Progenitor cell of endocrine pancreas (in vitro differentiated cells): ENCODE data around the gene NDFIP1. TPM values are rescaled to one million over a fixed set of nuclear protein-coding genes. Genes with fewer than 3 reads are reported as not detected.

Experiments used
- DNase-seq: peaks from one replicate; pipeline ENCODE4 v3.0.0; 2021; ENCODE audit warnings: low spot score; ENCODE audit not compliant: unreplicated experiment
- H3K27ac Mint-ChIP-seq: 2 replicates; pipeline ENCODE4 v1.8.0; 2021; ENCODE audit warnings: mild to moderate bottlenecking, moderate library complexity, mixed read lengths
- H3K27me3 Mint-ChIP-seq: 2 replicates; pipeline ENCODE4 v1.8.0; 2021; ENCODE audit warnings: mixed read lengths
- H3K36me3 Mint-ChIP-seq: 2 replicates; pipeline ENCODE4 v1.8.0; 2022; ENCODE audit warnings: mixed read lengths; ENCODE audit not compliant: insufficient read depth
- H3K4me1 Mint-ChIP-seq: 2 replicates; pipeline ENCODE4 v1.8.0; 2021; ENCODE audit warnings: low read depth, mixed read lengths
- H3K4me3 Mint-ChIP-seq: 2 replicates; pipeline ENCODE4 v1.8.0; 2021; ENCODE audit warnings: low read depth, mild to moderate bottlenecking, moderate library complexity, mixed read lengths
- H3K9me3 Mint-ChIP-seq: 2 replicates; pipeline ENCODE4 v1.8.0; 2021; ENCODE audit warnings: low read depth, mixed read lengths
- CTCF ChIP-seq: fragments of 200-600 bp; sonication (generic); IDR thresholded peaks from one replicate; pipeline ENCODE4 v1.5.0; 2021; ENCODE audit warnings: antibody characterized with exemption, mild to moderate bottlenecking; ENCODE audit not compliant: unreplicated experiment
- total RNA-seq: library from RNA; stranded (reverse); gene quantifications from 2 replicates; pipeline ENCODE4 v1.2.1, GENCODE V29; 2021

Gene NDFIP1
- total RNA-seq, 1 donor from 2014 or later: 247 TPM

DNA sequence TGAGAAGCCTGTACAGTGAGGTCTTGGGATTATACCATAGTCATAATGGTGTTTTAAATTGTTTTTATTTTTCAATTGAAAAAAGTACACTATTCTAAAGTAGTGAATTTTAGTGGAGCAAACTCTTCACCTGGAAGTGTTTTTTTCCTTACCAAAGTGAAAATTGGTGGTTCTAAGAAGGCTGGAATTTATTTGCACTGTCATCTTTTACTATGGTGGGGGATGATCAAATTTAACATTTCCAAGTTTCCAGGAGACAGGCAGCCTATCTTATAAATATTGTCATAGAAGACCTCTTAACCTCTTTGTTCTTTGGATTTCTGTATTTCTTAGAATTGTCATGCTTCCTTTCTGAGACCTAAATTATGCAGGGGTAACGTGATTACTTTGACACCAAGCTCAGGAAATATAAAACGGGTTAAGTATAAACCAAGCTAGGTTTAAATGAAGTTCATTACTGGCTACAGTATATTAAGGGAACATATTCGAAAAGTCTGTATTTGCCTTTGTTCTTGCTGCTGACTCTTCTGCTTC, 20.2 kb downstream of the NDFIP1 start:
- Mint-ChIP-seq H3K4me3 (no peak overlapping the region), H3K27me3 (no peaks in the 10 kb centered on the region), H3K4me1 (peaks cover 24% of the 10 kb centered on the region), H3K36me3 (peaks cover 36% of the 10 kb centered on the region), H3K27ac (peak overlapping the region; percentile 75), H3K9me3 (peaks cover 8% of the 10 kb centered on the region)
- no peak for DNase-seq
- no peak for TF ChIP-seq CTCF

DNA sequence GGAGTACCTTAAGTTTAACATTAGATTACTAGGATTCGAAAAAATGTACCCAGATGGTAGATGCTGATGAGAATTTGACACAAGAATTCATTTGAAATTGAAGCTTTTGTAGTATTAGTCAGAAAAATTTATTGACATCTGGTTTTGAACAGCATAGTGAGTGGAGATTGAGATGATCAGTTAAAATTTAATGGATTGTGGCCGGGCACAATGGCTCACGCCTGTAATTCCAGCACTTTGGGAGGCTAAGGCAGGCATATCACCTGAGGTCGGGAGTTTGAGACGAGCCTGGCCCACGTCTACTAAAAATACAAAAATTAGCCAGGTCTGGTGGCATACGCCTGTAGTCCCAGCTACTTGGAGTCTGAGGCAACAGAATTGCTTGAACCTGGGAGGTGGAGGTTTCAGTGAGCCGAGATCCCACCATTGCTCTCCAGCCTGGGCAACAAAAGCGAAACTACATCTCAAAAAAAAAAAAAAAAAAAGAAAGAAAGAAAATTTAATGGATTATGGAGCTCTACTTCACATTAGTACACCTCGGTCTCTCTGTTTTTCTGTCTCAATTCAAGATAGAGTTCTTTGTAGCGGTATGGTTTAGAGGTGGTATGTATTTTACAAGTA, 21.0 kb downstream of the NDFIP1 start:
- Mint-ChIP-seq H3K4me1 (peaks cover 20% of the 10 kb centered on the region), H3K9me3 (no peaks in the 10 kb centered on the region), H3K4me3 (no peak overlapping the region), H3K27ac (peak overlapping the region; percentile 40), H3K27me3 (no peaks in the 10 kb centered on the region), H3K36me3 (peaks cover 28% of the 10 kb centered on the region)
- no peak for DNase-seq
- TF ChIP-seq CTCF: no peak

- DNase-seq: no peak
- H3K27me3 Mint-ChIP-seq: no peaks in the 10 kb centered on the region
- no peaks in the 10 kb centered on the region for H3K9me3 Mint-ChIP-seq
- H3K4me3 Mint-ChIP-seq: no peak overlapping the region
- TF ChIP-seq CTCF: no peak
- no peak overlapping the region for H3K27ac Mint-ChIP-seq
- peaks cover 29% of the 10 kb centered on the region for H3K36me3 Mint-ChIP-seq
- peaks cover 20% of the 10 kb centered on the region for H3K4me1 Mint-ChIP-seq
Measured at GRCh38 chr5:142131394-142131793, 22.8 kb downstream of the NDFIP1 start.

DNA sequence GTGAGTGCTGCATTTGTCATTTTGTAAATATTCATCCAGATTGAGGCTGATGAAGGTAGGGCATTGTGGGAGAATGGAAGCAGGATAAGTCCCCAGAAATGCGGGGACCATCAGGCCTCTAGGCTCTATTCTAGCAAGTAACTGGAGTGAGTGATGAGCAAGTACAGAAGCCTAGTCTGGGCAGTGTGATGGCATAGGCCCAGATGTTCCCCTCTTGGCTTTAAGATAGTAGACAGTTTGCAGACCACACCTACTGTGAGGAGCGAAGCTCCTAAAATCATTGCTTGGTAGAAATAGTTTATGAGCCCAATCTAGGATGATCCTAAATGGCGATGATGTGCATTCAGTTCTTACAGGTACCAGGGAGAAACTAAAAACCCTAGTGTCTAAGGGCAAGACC, 24.3 kb downstream of the NDFIP1 start:
- Mint-ChIP-seq H3K4me1 (peaks cover 15% of the 10 kb centered on the region), H3K27ac (no peak overlapping the region), H3K9me3 (no peaks in the 10 kb centered on the region), H3K4me3 (no peak overlapping the region), H3K36me3 (peaks cover 27% of the 10 kb centered on the region), H3K27me3 (no peaks in the 10 kb centered on the region)
- TF ChIP-seq CTCF: no peak
- DNase-seq: no peak

DNA sequence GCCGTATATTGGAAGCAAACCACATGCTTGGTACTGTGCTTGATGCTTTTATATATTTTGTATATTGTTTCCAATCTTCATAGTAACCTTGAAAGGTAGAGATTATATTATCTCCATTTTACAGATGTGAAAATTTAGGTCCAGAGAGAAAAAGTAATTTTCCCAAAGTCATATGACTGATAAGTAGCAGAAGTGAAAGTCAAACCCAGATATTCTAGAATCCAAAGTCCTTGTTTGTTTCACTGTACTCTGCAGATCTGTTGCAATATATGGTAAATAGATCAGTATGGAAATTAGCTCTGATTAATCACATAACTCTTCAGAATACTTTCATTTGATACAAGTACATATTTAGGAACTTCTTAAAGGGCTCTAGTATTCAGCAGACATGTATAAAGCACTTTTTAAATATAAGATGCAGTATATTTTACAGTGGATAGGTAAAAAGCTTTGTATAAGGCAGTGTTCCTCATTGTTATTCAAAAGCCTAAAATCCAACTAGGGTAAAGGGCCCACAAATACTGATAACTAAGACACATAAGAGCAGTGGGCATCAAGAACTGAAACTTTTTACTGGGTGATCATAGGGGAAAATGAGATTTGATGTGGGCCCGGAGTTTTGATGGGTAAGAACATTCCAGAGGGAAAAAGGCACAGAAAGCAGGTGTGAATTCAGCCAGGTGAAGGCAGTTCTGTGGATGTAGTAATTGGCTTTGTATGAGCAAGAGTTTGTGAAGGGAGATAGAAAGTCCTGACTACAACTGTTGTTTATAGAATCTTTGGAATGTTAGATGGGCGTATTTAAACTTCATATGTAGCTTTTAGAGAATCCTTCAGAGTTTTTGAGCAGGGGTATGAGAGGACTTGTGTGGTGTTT, 25.0 kb downstream of the NDFIP1 start:
- no peak for TF ChIP-seq CTCF
- no peak overlapping the region for H3K27ac Mint-ChIP-seq
- no peaks in the 10 kb centered on the region for H3K27me3 Mint-ChIP-seq

More for the DNA sequence above, 25.0 kb downstream of the NDFIP1 start:
- H3K4me3 Mint-ChIP-seq: no peak overlapping the region
- no peak for DNase-seq
- H3K4me1 Mint-ChIP-seq: peaks cover 10% of the 10 kb centered on the region
- H3K9me3 Mint-ChIP-seq: no peaks in the 10 kb centered on the region
- H3K36me3 Mint-ChIP-seq: peaks cover 25% of the 10 kb centered on the region
